HG02798 (cell line): ENCODE results near the gene IGFBP3.
"Not testable (repeated sequence)": the region's sequence is repeated elsewhere in the genome, so short reads cannot be mapped to it uniquely, and the experiment has no call there.

Experiments
- ATAC-seq: cut with Tn5 transposase; IDR thresholded peaks from one replicate; pipeline ENCODE4 v1.9.1; 2021; ENCODE audit warnings: mild to moderate bottlenecking; ENCODE audit not compliant: unreplicated experiment, poor library complexity

Gene IGFBP3

GRCh38 chr7:45920502-45921380, at the start of gene IGFBP3:
Gene IGFBP3, minus strand, starts transcription at chr7:45921272. Its CDS starts 132 bp downstream, at chr7:45921140.
- ATAC-seq, result no peak

GRCh38 chr7:45970454-45970853, 49.4 kb upstream of the IGFBP3 start:
- ATAC-seq, result no peak

GRCh38 chr7:45969940-45970339, 48.9 kb upstream of the IGFBP3 start:
- no peak for ATAC-seq

GRCh38 chr7:45968856-45969541, 47.9 kb upstream of the IGFBP3 start:
- ATAC-seq, result no peak

GRCh38 chr7:45968312-45968711, 47.2 kb upstream of the IGFBP3 start:
- no peak for ATAC-seq

GRCh38 chr7:45967591-45968157, 46.6 kb upstream of the IGFBP3 start:
- ATAC-seq, result no peak

- ATAC-seq, result no peak
Observed at GRCh38 chr7:45962861-45963260, 41.8 kb upstream of the IGFBP3 start.

GRCh38 chr7:45957721-45958120, 36.6 kb upstream of the IGFBP3 start:
- ATAC-seq, result no peak

GRCh38 chr7:45955286-45955685, 34.2 kb upstream of the IGFBP3 start:
- ATAC-seq, result no peak

- ATAC-seq, result not testable (repeated sequence)
Observed at GRCh38 chr7:45953055-45953454, 32.0 kb upstream of the IGFBP3 start.

GRCh38 chr7:45944058-45944457, 23.0 kb upstream of the IGFBP3 start:
- ATAC-seq, result no peak

GRCh38 chr7:45940939-45941338, 19.9 kb upstream of the IGFBP3 start:
- ATAC-seq, result no peak

- not testable (repeated sequence) for ATAC-seq
Observed at GRCh38 chr7:45940237-45940781, 19.2 kb upstream of the IGFBP3 start.

- no peak for ATAC-seq
Observed at GRCh38 chr7:45939574-45939973, 18.5 kb upstream of the IGFBP3 start.

- ATAC-seq, result no peak
Observed at GRCh38 chr7:45938626-45939302, 17.7 kb upstream of the IGFBP3 start.

- ATAC-seq, result no peak
Observed at GRCh38 chr7:45937862-45938261, 16.8 kb upstream of the IGFBP3 start.

- no peak for ATAC-seq
Observed at GRCh38 chr7:45937301-45937700, 16.2 kb upstream of the IGFBP3 start.

- ATAC-seq, result no peak
Observed at GRCh38 chr7:45930967-45931366, 9.9 kb upstream of the IGFBP3 start.

- no peak for ATAC-seq
Observed at GRCh38 chr7:45927721-45928120, 6.6 kb upstream of the IGFBP3 start.

- ATAC-seq, result no peak
Observed at GRCh38 chr7:45924283-45924682, 3.2 kb upstream of the IGFBP3 start.
